K562 (cell line): ENCODE measurements around the gene ESCO1. TPM values are rescaled to one million over a fixed set of nuclear protein-coding genes. Genes with fewer than 3 reads are reported as not detected.

Experiments
- ARID4B ChIP-seq: sonication (generic); formaldehyde crosslinking; IDR thresholded peaks from 2 replicates; pipeline ENCODE4 v1.8.0; 2022; ENCODE audit warnings: mild to moderate bottlenecking, missing genetic modification reagents
- CTCFL ChIP-seq: IDR thresholded peaks from 2 replicates; pipeline ENCODE4 v1.6.1; 2011; ENCODE audit warnings: borderline replicate concordance, low read depth, mild to moderate bottlenecking, moderate library complexity, low read length; ENCODE audit not compliant: insufficient read depth, poor library complexity, severe bottlenecking
- E2F5 ChIP-seq: sonication (generic); formaldehyde crosslinking; IDR thresholded peaks from 2 replicates; pipeline ENCODE4 v1.8.0; 2022; ENCODE audit warnings: mild to moderate bottlenecking, missing genetic modification reagents
- MEF2A ChIP-seq: IDR thresholded peaks from 2 replicates; pipeline ENCODE4 v1.6.1; 2011; ENCODE audit warnings: low read depth, mild to moderate bottlenecking, low read length, moderate library complexity; ENCODE audit not compliant: control insufficient read depth
- MYC ChIP-seq, 2 experiments: fragments of 250-450 bp in 1 of 2; sonication (Bioruptor Pico) in 1 of 2; IDR thresholded peaks; 2 replicates each; pipeline versions ENCODE4 v1.5.1 to v1.6.1; 2012 to 2021; ENCODE audit warnings: low read depth in 2 of 2, borderline replicate concordance in 1 of 2, improper control_type of control experiment in 1 of 2, low read length in 1 of 2, mild to moderate bottlenecking in 1 of 2, moderate library complexity in 1 of 2
- NCOA1 ChIP-seq: fragments of 450-650 bp; IDR thresholded peaks from 2 replicates; pipeline ENCODE4 v1.6.1; 2016; ENCODE audit warnings: low read depth
- SMARCA5 ChIP-seq: fragments of 450-650 bp; IDR thresholded peaks from 2 replicates; pipeline ENCODE4 v1.6.1; 2016
- TAF7 ChIP-seq: fragments of 450-650 bp; IDR thresholded peaks from 2 replicates; pipeline ENCODE4 v1.6.1; 2016; ENCODE audit warnings: missing genetic modification characterization, missing compliant biosample characterization
- TFE3 ChIP-seq: fragments of 450-650 bp; formaldehyde crosslinking; IDR thresholded peaks from 2 replicates; pipeline ENCODE4 v1.4.0; 2020; ENCODE audit warnings: mild to moderate bottlenecking, mixed read lengths
- ZBTB43 ChIP-seq: sonication (generic); formaldehyde crosslinking; IDR thresholded peaks from 2 replicates; pipeline ENCODE4 v1.8.0; 2023; ENCODE audit warnings: mild to moderate bottlenecking, missing genetic modification reagents
- ZNF184 ChIP-seq: sonication (generic); formaldehyde crosslinking; IDR thresholded peaks from 2 replicates; pipeline ENCODE4 v1.5.0; 2020; ENCODE audit warnings: missing genetic modification reagents
- ZNF232 ChIP-seq: sonication (generic); formaldehyde crosslinking; IDR thresholded peaks from 2 replicates; pipeline ENCODE4 v1.8.0; 2022; ENCODE audit warnings: mild to moderate bottlenecking, missing genetic modification reagents
- polyA plus RNA-seq, 8 experiments: library from polyadenylated mRNA; depleted of rRNA in 4 of 8; stranded (reverse) in 5 of 8; unstranded in 3 of 8; fragments of >200 nt; fragmentation: Nextera tagmentation in 2 of 8; fragmentation: Illumina TruSeq in 1 of 8; extraction: Ambion mirVana in 2 of 8; extraction: Trizol in 1 of 8; gene quantifications; 2 replicates each; pipeline versions ENCODE4 v1.2.1 to v1.2.3, GENCODE V29; 2011 to 2014; ENCODE audit warnings: inconsistent platforms in 1 of 8, missing spikeins in 1 of 8
- total RNA-seq, 7 experiments: library from RNA; depleted of rRNA in 6 of 7; stranded (reverse); fragments of >200 nt in 6 of 7; fragmentation: Illumina TruSeq in 2 of 7; extraction: Trizol in 2 of 7; gene quantifications; 2 replicates each; pipeline versions ENCODE4 v1.2.1 to v1.2.3, GENCODE V29; 2011 to 2021; ENCODE audit warnings: low replicate concordance in 1 of 7

The ESCO1 gene
- total and polyA plus RNA-seq, 9 of the 15 experiments (the other 6 are each of a cell fraction or from before 2014, with no cell fraction given): 15.0 to 31.3 (median 19.6) TPM

GRCh38 chr18:21599585-21600525 is 649 bp downstream of the ESCO1 start (continued):
- TF ChIP-seq ARID4B (CRISPR knock-in tag) (peak; percentile 54; the same call in 1 of the 2 replicates), ZNF232 (0 out of 2 replicates have a peak, but pooled peaks have one; percentile 58), SMARCA5 (no peak; the same call in 1 of the 2 replicates), CTCFL (peak; percentile 12), ZNF184 (CRISPR knock-in tag) (no peak), E2F5 (0 out of 2 replicates have a peak, but pooled peaks have one; percentile 67), TAF7 (no peak; the same call in 1 of the 2 replicates), ZBTB43 (0 out of 2 replicates have a peak, but pooled peaks have one; percentile 29), TFE3 (CRISPR knock-in tag) (no peak), NCOA1 (no peak), MEF2A (no peak), MYC (IDR thresholded peaks at IDR 0.05; ENCODE audit: low read depth, low read length) (peak; percentile 23; the same call in 1 of the 2 replicates), MYC (CRISPR knock-in tag; IDR thresholded peaks at IDR 0.05; ENCODE audit: borderline replicate concordance, low read depth) (peak; percentile 83; the same call in 1 of the 2 replicates)
